Nephron progenitor cell (in vitro differentiated cells): Measurements from ENCODE around the gene UNC93A.
"Not testable (repeated sequence)": the region's sequence is repeated elsewhere in the genome, so short reads cannot be mapped to it uniquely, and the experiment has no call there.

Experiments
- DNase-seq: peaks from one replicate; pipeline ENCODE4 v3.0.0; 2021
- H3K27ac Mint-ChIP-seq: 2 replicates; pipeline ENCODE4 v1.8.0; 2021; ENCODE audit warnings: mild to moderate bottlenecking, moderate library complexity, mixed read lengths
- H3K27me3 Mint-ChIP-seq: 2 replicates; pipeline ENCODE4 v1.8.0; 2021; ENCODE audit warnings: mild to moderate bottlenecking, low read depth, mixed read lengths; ENCODE audit not compliant: poor library complexity
- H3K36me3 Mint-ChIP-seq: 2 replicates; pipeline ENCODE4 v1.8.0; 2021; ENCODE audit warnings: low read depth, mixed read lengths
- H3K4me1 Mint-ChIP-seq: 2 replicates; pipeline ENCODE4 v1.8.0; 2021; ENCODE audit warnings: mixed read lengths
- H3K4me3 Mint-ChIP-seq: 2 replicates; pipeline ENCODE4 v1.8.0; 2021; ENCODE audit warnings: mild to moderate bottlenecking, moderate library complexity, mixed read lengths
- H3K9me3 Mint-ChIP-seq: 2 replicates; pipeline ENCODE4 v1.8.0; 2021; ENCODE audit warnings: mild to moderate bottlenecking, moderate library complexity, mixed read lengths
- TF ChIP-seq, protein P1 (sequence below): fragments of 200-600 bp; sonication (generic); IDR thresholded peaks from 2 replicates; pipeline ENCODE4 v1.5.0; 2021; ENCODE audit warnings: antibody characterized with exemption

UNC93A gene

DNA sequence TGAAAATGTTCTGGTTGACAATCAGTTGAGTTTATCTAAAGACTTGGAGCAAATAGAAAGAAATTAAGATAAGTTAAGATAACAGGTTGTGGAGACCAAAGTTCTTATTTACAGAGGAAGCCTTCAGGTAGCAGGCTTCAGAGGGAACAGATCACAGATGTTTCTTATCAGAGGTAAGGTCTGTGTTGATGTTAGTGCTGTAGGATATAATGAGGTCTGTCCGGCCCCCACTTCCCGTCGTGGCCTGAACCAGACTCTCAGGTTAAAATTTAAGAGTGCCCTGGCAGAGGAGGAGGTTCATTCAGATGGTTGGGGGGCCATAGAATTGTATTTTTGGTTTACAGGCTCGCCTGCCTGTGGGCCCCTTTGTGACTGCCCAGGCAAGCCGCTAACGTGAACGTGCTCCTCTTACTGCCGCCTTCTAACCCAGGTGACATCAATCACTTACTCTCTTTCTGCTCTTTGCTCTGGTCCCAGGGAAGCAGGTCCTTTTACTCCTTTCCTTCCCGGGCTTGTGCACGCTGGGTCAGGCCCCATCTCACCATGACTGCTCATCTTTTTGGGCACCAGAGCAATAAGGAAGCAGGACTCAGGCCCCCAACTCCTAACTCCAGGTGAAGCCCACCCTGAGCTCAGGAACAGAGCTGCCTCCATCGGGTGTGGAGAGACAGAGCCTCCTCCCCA, 18.3 kb upstream of the UNC93A start:
- Mint-ChIP-seq H3K4me1 (peaks cover 52% of the 10 kb centered on the region), H3K36me3 (no peaks in the 10 kb centered on the region), H3K9me3 (no peaks in the 10 kb centered on the region), H3K27ac (no peak overlapping the region), H3K4me3 (no peak overlapping the region), H3K27me3 (peaks cover 12% of the 10 kb centered on the region)
- no peak for DNase-seq
- TF ChIP-seq, protein P1, sequence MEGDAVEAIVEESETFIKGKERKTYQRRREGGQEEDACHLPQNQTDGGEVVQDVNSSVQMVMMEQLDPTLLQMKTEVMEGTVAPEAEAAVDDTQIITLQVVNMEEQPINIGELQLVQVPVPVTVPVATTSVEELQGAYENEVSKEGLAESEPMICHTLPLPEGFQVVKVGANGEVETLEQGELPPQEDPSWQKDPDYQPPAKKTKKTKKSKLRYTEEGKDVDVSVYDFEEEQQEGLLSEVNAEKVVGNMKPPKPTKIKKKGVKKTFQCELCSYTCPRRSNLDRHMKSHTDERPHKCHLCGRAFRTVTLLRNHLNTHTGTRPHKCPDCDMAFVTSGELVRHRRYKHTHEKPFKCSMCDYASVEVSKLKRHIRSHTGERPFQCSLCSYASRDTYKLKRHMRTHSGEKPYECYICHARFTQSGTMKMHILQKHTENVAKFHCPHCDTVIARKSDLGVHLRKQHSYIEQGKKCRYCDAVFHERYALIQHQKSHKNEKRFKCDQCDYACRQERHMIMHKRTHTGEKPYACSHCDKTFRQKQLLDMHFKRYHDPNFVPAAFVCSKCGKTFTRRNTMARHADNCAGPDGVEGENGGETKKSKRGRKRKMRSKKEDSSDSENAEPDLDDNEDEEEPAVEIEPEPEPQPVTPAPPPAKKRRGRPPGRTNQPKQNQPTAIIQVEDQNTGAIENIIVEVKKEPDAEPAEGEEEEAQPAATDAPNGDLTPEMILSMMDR, result no peak

- Mint-ChIP-seq H3K27me3 (peaks cover 10% of the 10 kb centered on the region), H3K36me3 (no peaks in the 10 kb centered on the region), H3K9me3 (no peaks in the 10 kb centered on the region), H3K4me3 (no peak overlapping the region), H3K27ac (no peak overlapping the region), H3K4me1 (peaks cover 55% of the 10 kb centered on the region)
- TF ChIP-seq, protein P1, result no peak
- DNase-seq, result no peak
Measured at GRCh38 chr6:167274270-167274669, 16.8 kb upstream of the UNC93A start.

DNA sequence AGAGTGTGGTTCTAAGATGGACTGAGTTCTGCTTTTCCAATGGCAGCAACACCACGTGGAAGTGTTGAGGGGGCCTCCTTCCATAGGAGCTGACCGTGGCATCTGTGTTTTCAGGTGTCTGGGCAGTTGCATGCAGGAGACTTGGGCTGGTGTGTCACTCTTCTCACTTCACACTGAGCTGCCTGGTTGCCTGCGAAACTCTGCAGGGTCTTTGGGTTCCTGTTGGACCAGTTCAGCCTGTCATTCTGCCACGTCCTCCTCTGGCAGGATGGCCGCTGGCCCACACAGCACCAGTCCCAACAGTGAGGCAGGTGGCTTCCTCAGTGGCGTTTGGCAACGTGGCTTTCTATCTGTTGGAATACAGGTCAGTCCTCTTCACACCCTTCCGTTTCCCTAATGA, 16.1 kb upstream of the UNC93A start:
- no peak for DNase-seq
- Mint-ChIP-seq H3K36me3 (no peaks in the 10 kb centered on the region), H3K4me1 (peaks cover 57% of the 10 kb centered on the region)

DNA sequence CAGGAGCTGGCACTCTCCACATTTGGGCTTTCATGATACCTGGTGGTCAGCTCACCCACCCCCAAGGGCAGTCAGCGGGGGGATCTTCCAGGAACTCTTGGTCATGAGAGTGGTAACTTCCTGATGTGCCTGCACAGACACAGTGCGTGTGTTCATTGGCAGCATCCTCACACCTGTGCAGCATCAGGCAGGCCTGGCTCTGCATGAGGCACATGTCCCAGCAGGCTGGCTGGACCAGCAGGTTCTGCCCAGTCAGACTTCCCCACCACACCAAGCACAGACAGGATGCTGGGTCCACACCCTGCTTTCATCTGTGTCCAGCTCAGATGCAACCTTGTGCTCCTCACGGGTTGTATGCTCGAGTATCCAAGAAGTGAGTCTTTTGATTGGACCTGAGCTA, 15.7 kb upstream of the UNC93A start:
- Mint-ChIP-seq H3K4me3 (no peak overlapping the region), H3K4me1 (peaks cover 59% of the 10 kb centered on the region), H3K27ac (no peak overlapping the region), H3K9me3 (no peaks in the 10 kb centered on the region), H3K36me3 (no peaks in the 10 kb centered on the region), H3K27me3 (peaks cover 10% of the 10 kb centered on the region)
- TF ChIP-seq, protein P1, result no peak
- no peak for DNase-seq

More for the DNA sequence above, 16.1 kb upstream of the UNC93A start:
- H3K4me3 Mint-ChIP-seq, result no peak overlapping the region
- TF ChIP-seq, protein P1, result no peak
- peaks cover 10% of the 10 kb centered on the region for H3K27me3 Mint-ChIP-seq
- H3K9me3 Mint-ChIP-seq, result no peaks in the 10 kb centered on the region
- H3K27ac Mint-ChIP-seq, result no peak overlapping the region

- DNase-seq, result no peak
- H3K4me3 Mint-ChIP-seq, result no peak overlapping the region
- peaks cover 15% of the 10 kb centered on the region for H3K27me3 Mint-ChIP-seq
- H3K36me3 Mint-ChIP-seq, result no peaks in the 10 kb centered on the region
- TF ChIP-seq, protein P1, result no peak
- no peak overlapping the region for H3K27ac Mint-ChIP-seq
- peaks cover 56% of the 10 kb centered on the region for H3K4me1 Mint-ChIP-seq
- peaks cover 4% of the 10 kb centered on the region for H3K9me3 Mint-ChIP-seq
Measured at GRCh38 chr6:167276772-167277533, 14.2 kb upstream of the UNC93A start.

DNA sequence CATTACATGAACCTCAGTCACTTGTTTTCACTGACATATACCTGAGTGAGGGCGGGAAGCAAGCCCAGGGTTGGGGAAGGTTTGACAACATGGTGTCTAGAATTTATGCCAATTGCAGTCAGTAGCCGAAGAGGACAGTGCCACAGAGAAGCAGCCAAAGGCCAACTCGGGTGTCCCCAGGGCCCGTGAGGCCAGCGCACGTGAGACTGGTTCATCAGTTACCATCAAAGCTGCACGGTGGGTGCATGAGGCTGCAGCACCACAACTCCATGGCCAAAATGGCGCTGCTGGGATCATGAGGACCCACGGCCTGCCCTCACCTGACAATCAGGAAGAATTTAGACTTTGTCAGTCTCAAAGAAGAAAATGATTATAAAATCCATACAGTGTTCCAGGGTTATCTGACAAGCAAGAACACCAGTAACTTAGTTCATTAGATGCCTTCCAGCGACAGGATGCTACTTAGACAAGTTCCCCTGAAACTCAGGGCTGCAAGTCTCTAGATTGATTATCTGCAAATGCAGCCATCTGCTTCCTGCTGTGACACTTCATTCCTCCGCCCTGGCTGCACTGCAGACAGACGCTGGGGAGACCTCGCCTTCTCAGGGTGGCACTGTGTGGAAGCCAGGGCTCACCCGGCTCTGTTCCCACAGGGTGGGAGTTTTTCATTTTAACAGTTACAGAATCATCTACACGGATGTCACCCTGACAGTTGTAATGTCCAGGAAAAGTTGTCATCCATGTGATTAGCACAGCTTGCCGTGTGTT, 12.8 kb upstream of the UNC93A start:
- H3K27ac Mint-ChIP-seq, DNase-seq, H3K36me3 Mint-ChIP-seq, H3K4me3 Mint-ChIP-seq: not testable (repeated sequence)
- H3K4me1 Mint-ChIP-seq, result peaks cover 42% of the 10 kb centered on the region
- peaks cover 19% of the 10 kb centered on the region for H3K27me3 Mint-ChIP-seq
- peaks cover 15% of the 10 kb centered on the region for H3K9me3 Mint-ChIP-seq
